ENCODE data around the gene HSH2D. TPM values are rescaled to one million over a fixed set of nuclear protein-coding genes. Genes with fewer than 3 reads are reported as not detected.

Gene HSH2D
- polyA plus RNA-seq, 4 donors: 14.8 to 31.3 (median 21.0) TPM

GRCh38 chr19:16100524-16100923 lies 43.0 kb upstream of the HSH2D start:
- Histone ChIP-seq H3K4me3 (ENCODE audit: low read depth in 1 of 3, low read length in 3 of 3) (no peak overlapping the region), H3K27me3 (ENCODE audit: control insufficient read depth in 3 of 3, insufficient read depth in 3 of 3, low read length in 3 of 3) (no peaks in the 10 kb centered on the region), H3K27ac (ENCODE audit: low read depth in 1 of 3, low read length in 2 of 3) (no peak overlapping the region), H3K36me3 (ENCODE audit: control insufficient read depth in 3 of 3, insufficient read depth in 2 of 3, low read depth in 1 of 3, low read length in 3 of 3) (peaks cover 12 to 57% (median 14%) of the 10 kb centered on the region in 3 donors), H3K9me3 (ENCODE audit: control insufficient read depth in 2 of 2, insufficient read depth in 1 of 2, low read depth in 1 of 2, low read length in 1 of 2) (no peaks in the 10 kb centered on the region), H3K4me1 (ENCODE audit: control insufficient read depth in 3 of 3, insufficient read depth in 2 of 3, low read depth in 1 of 3, low read length in 2 of 3) (peaks cover 0 to 11% (median 0%) of the 10 kb centered on the region in 3 donors)
- FAIRE-seq (no peak), DNase-seq (no peak)
- WGBS, 3 donors: 89 to 97% (median 93%) methylated on average over 4 of the region's 4 CpGs

- Histone ChIP-seq H3K27ac (ENCODE audit: low read depth in 1 of 3, low read length in 2 of 3) (no peak overlapping the region), H3K4me1 (ENCODE audit: control insufficient read depth in 3 of 3, insufficient read depth in 2 of 3, low read depth in 1 of 3, low read length in 2 of 3) (no peaks in the 10 kb centered on the region)
- FAIRE-seq: no peak
Measured at GRCh38 chr19:16104722-16105121, 38.8 kb upstream of the HSH2D start.

GRCh38 chr19:16106121-16106520 lies 37.4 kb upstream of the HSH2D start:
- Histone ChIP-seq H3K36me3 (ENCODE audit: control insufficient read depth in 3 of 3, insufficient read depth in 2 of 3, low read depth in 1 of 3, low read length in 3 of 3) (peaks cover 6 to 19% (median 7%) of the 10 kb centered on the region in 3 donors), H3K4me1 (ENCODE audit: control insufficient read depth in 3 of 3, insufficient read depth in 2 of 3, low read depth in 1 of 3, low read length in 2 of 3) (peaks cover 0 to 7% (median 0%) of the 10 kb centered on the region in 3 donors), H3K4me3 (ENCODE audit: low read depth in 1 of 3, low read length in 3 of 3) (no peak overlapping the region), H3K9me3 (ENCODE audit: control insufficient read depth in 2 of 2, insufficient read depth in 1 of 2, low read depth in 1 of 2, low read length in 1 of 2) (no peaks in the 10 kb centered on the region), H3K27me3 (ENCODE audit: control insufficient read depth in 3 of 3, insufficient read depth in 3 of 3, low read length in 3 of 3) (no peaks in the 10 kb centered on the region), H3K27ac (ENCODE audit: low read depth in 1 of 3, low read length in 2 of 3) (peak overlapping the region in 1 of 3 donors; percentile 14)
- FAIRE-seq (no peak), DNase-seq (no peak)
- 8 to 11% (median 8%) methylated on average over 3 of the region's 3 CpGs for WGBS, 3 donors

More at GRCh38 chr19:16104722-16105121, 38.8 kb upstream of the HSH2D start:
- no peak overlapping the region for H3K4me3 ChIP-seq (ENCODE audit: low read depth in 1 of 3, low read length in 3 of 3)
- H3K9me3 ChIP-seq (ENCODE audit: control insufficient read depth in 2 of 2, insufficient read depth in 1 of 2, low read depth in 1 of 2, low read length in 1 of 2): no peaks in the 10 kb centered on the region
- H3K27me3 ChIP-seq (ENCODE audit: control insufficient read depth in 3 of 3, insufficient read depth in 3 of 3, low read length in 3 of 3): no peaks in the 10 kb centered on the region
- WGBS, 3 donors: 84 to 96% (median 92%) methylated on average over 6 of the region's 6 CpGs
- DNase-seq: no peak
- peaks cover 7 to 27% (median 10%) of the 10 kb centered on the region in 3 donors for H3K36me3 ChIP-seq (ENCODE audit: control insufficient read depth in 3 of 3, insufficient read depth in 2 of 3, low read depth in 1 of 3, low read length in 3 of 3)

- H3K4me1 ChIP-seq (ENCODE audit: control insufficient read depth in 3 of 3, insufficient read depth in 2 of 3, low read depth in 1 of 3, low read length in 2 of 3): peaks cover 0 to 47% (median 6%) of the 10 kb centered on the region in 3 donors
- peaks cover 0 to 30% (median 0%) of the 10 kb centered on the region in 3 donors for H3K36me3 ChIP-seq (ENCODE audit: control insufficient read depth in 3 of 3, insufficient read depth in 2 of 3, low read depth in 1 of 3, low read length in 3 of 3)
- H3K27me3 ChIP-seq (ENCODE audit: control insufficient read depth in 3 of 3, insufficient read depth in 3 of 3, low read length in 3 of 3): no peaks in the 10 kb centered on the region
- 0 to 1% (median 1%) methylated on average over 66 to 81 of the region's 81 CpGs for WGBS, 3 donors
- H3K9me3 ChIP-seq (ENCODE audit: control insufficient read depth in 2 of 2, insufficient read depth in 1 of 2, low read depth in 1 of 2, low read length in 1 of 2): no peaks in the 10 kb centered on the region
- peak within 1 kb of the TSS; percentile 91 to 98 (median 93) for H3K27ac ChIP-seq (ENCODE audit: low read depth in 1 of 3, low read length in 2 of 3)
- FAIRE-seq: no peak
- DNase-seq: peak; percentile 99 to 100
- peak within 1 kb of the TSS; percentile 89 to 96 (median 94) for H3K4me3 ChIP-seq (ENCODE audit: low read depth in 1 of 3, low read length in 3 of 3)
Measured at GRCh38 chr19:16111160-16111908, 32.2 kb upstream of the HSH2D start, which contains the start of gene RAB8A. RAB8A (plus strand) TSS chr19:16111889; CDS start chr19:16111902, 13 bp downstream.

GRCh38 chr19:16111909-16112752 lies 31.4 kb upstream of the HSH2D start:
- DNase-seq: peak; percentile 45 to 61
- WGBS, 3 donors: 1 to 2% (median 1%) methylated on average over 36 to 37 of the region's 37 CpGs
- no peak for FAIRE-seq

GRCh38 chr19:16112778-16113177 lies 30.7 kb upstream of the HSH2D start:
- peaks cover 2 to 53% (median 8%) of the 10 kb centered on the region in 3 donors for H3K4me1 ChIP-seq (ENCODE audit: control insufficient read depth in 3 of 3, insufficient read depth in 2 of 3, low read depth in 1 of 3, low read length in 2 of 3)
- FAIRE-seq (no peak), DNase-seq (no peak)
- no peaks in the 10 kb centered on the region for H3K9me3 ChIP-seq (ENCODE audit: control insufficient read depth in 2 of 2, insufficient read depth in 1 of 2, low read depth in 1 of 2, low read length in 1 of 2)
- peaks cover 0 to 35% (median 0%) of the 10 kb centered on the region in 3 donors for H3K36me3 ChIP-seq (ENCODE audit: control insufficient read depth in 3 of 3, insufficient read depth in 2 of 3, low read depth in 1 of 3, low read length in 3 of 3)
- WGBS, 3 donors: 10 to 42% (median 20%) methylated on average over 2 of the region's 2 CpGs
- H3K4me3 ChIP-seq (ENCODE audit: low read depth in 1 of 3, low read length in 3 of 3): peak overlapping the region in 2 of 3 donors; percentile 94 to 96
- H3K27me3 ChIP-seq (ENCODE audit: control insufficient read depth in 3 of 3, insufficient read depth in 3 of 3, low read length in 3 of 3): no peaks in the 10 kb centered on the region
- peak overlapping the region; percentile 91 to 98 (median 93) for H3K27ac ChIP-seq (ENCODE audit: low read depth in 1 of 3, low read length in 2 of 3)

More at GRCh38 chr19:16111909-16112752, 31.4 kb upstream of the HSH2D start:
- Histone ChIP-seq H3K4me1 (ENCODE audit: control insufficient read depth in 3 of 3, insufficient read depth in 2 of 3, low read depth in 1 of 3, low read length in 2 of 3) (peaks cover 0 to 51% (median 6%) of the 10 kb centered on the region in 3 donors), H3K27ac (ENCODE audit: low read depth in 1 of 3, low read length in 2 of 3) (peak overlapping the region; percentile 91 to 98 (median 93)), H3K27me3 (ENCODE audit: control insufficient read depth in 3 of 3, insufficient read depth in 3 of 3, low read length in 3 of 3) (no peaks in the 10 kb centered on the region), H3K36me3 (ENCODE audit: control insufficient read depth in 3 of 3, insufficient read depth in 2 of 3, low read depth in 1 of 3, low read length in 3 of 3) (peaks cover 0 to 30% (median 0%) of the 10 kb centered on the region in 3 donors), H3K9me3 (ENCODE audit: control insufficient read depth in 2 of 2, insufficient read depth in 1 of 2, low read depth in 1 of 2, low read length in 1 of 2) (no peaks in the 10 kb centered on the region), H3K4me3 (ENCODE audit: low read depth in 1 of 3, low read length in 3 of 3) (peak overlapping the region; percentile 89 to 96 (median 94))

- no peaks in the 10 kb centered on the region for H3K27me3 ChIP-seq (ENCODE audit: control insufficient read depth in 3 of 3, insufficient read depth in 3 of 3, low read length in 3 of 3)
- H3K36me3 ChIP-seq (ENCODE audit: control insufficient read depth in 3 of 3, insufficient read depth in 2 of 3, low read depth in 1 of 3, low read length in 3 of 3): peaks cover 0 to 44% (median 5%) of the 10 kb centered on the region in 3 donors
- H3K9me3 ChIP-seq (ENCODE audit: control insufficient read depth in 2 of 2, insufficient read depth in 1 of 2, low read depth in 1 of 2, low read length in 1 of 2): no peaks in the 10 kb centered on the region
- DNase-seq (no peak), FAIRE-seq (no peak)
- H3K27ac ChIP-seq (ENCODE audit: low read depth in 1 of 3, low read length in 2 of 3): peak overlapping the region in 2 of 3 donors; percentile 40 to 44
- 76 to 89% (median 86%) methylated on average over 3 of the region's 3 CpGs for WGBS, 3 donors
- no peak overlapping the region for H3K4me3 ChIP-seq (ENCODE audit: low read depth in 1 of 3, low read length in 3 of 3)
- peaks cover 3 to 60% (median 11%) of the 10 kb centered on the region in 3 donors for H3K4me1 ChIP-seq (ENCODE audit: control insufficient read depth in 3 of 3, insufficient read depth in 2 of 3, low read depth in 1 of 3, low read length in 2 of 3)
Measured at GRCh38 chr19:16113727-16114126, 29.8 kb upstream of the HSH2D start.

Data from small intestine (tissue), 7 donors.